RWPE2 (cell line): ENCODE measurements around the gene MBNL1.

Source experiments
- ATAC-seq: fragments of 200-7000 bp; cut with Tn5 transposase; 3 replicates; pipeline ENCODE4 v1.9.1; 2021; ENCODE audit warnings: low read depth
- DNase-seq: peaks from one replicate; pipeline ENCODE4 v3.0.0-alpha.2; 2020; ENCODE audit warnings: low spot score
- H3K27ac ChIP-seq: fragments of 450-650 bp; 2 replicates; pipeline ENCODE4 v1.5.1; 2017; ENCODE audit warnings: mild to moderate bottlenecking; ENCODE audit not compliant: poor library complexity, severe bottlenecking
- H3K27me3 ChIP-seq: fragments of 250-450 bp; sonication (Bioruptor Pico); 2 replicates; pipeline ENCODE4 v1.5.1; 2021; ENCODE audit warnings: mild to moderate bottlenecking, moderate library complexity; ENCODE audit not compliant: insufficient read depth, poor library complexity, severe bottlenecking
- H3K36me3 ChIP-seq: fragments of 250-450 bp; sonication (Bioruptor Pico); 2 replicates; pipeline ENCODE4 v1.5.1; 2020; ENCODE audit warnings: low read depth, mild to moderate bottlenecking, moderate library complexity
- H3K4me1 ChIP-seq: fragments of 250-450 bp; sonication (Bioruptor Pico); 2 replicates; pipeline ENCODE4 v1.5.1; 2021; ENCODE audit warnings: mild to moderate bottlenecking, moderate library complexity; ENCODE audit not compliant: insufficient read depth, poor library complexity, severe bottlenecking
- H3K4me3 ChIP-seq: fragments of 250-450 bp; sonication (Bioruptor Pico); 2 replicates; pipeline ENCODE4 v1.5.1; 2021; ENCODE audit warnings: mild to moderate bottlenecking, moderate library complexity; ENCODE audit not compliant: severe bottlenecking
- H3K9me3 ChIP-seq: fragments of 250-450 bp; sonication (Bioruptor Pico); 2 replicates; pipeline ENCODE4 v1.5.1; 2021; ENCODE audit warnings: mild to moderate bottlenecking, moderate library complexity; ENCODE audit not compliant: severe bottlenecking
- CTCF ChIP-seq: fragments of 450-650 bp; IDR thresholded peaks from one replicate; pipeline ENCODE4 v1.5.1; 2017; ENCODE audit warnings: mild to moderate bottlenecking, moderate library complexity; ENCODE audit not compliant: poor library complexity, severe bottlenecking

Gene MBNL1

GRCh38 chr3:152280539-152280938, 11.8 kb downstream of the MBNL1 start:
- H3K27me3 ChIP-seq, result no peaks in the 10 kb centered on the region
- H3K4me3 ChIP-seq, result no peak overlapping the region
- TF ChIP-seq CTCF, result no peak
- H3K4me1 ChIP-seq, result peaks cover 26% of the 10 kb centered on the region
- peaks cover 5% of the 10 kb centered on the region for H3K36me3 ChIP-seq
- ATAC-seq, result no peak
- no peak for DNase-seq
- H3K27ac ChIP-seq, result no peak overlapping the region
- peaks cover 2% of the 10 kb centered on the region for H3K9me3 ChIP-seq

- H3K9me3 ChIP-seq, result peaks cover under 1% of the 10 kb centered on the region
- H3K36me3 ChIP-seq, result peaks cover 5% of the 10 kb centered on the region
- no peaks in the 10 kb centered on the region for H3K27me3 ChIP-seq
- ATAC-seq (no peak), DNase-seq (no peak)
- H3K4me3 ChIP-seq, result no peak overlapping the region
- H3K27ac ChIP-seq, result no peak overlapping the region
- TF ChIP-seq CTCF, result no peak
- peaks cover 26% of the 10 kb centered on the region for H3K4me1 ChIP-seq
Observed at GRCh38 chr3:152281133-152281713, 12.5 kb downstream of the MBNL1 start.

GRCh38 chr3:152282813-152283212, 14.1 kb downstream of the MBNL1 start:
- DNase-seq, result no peak
- peaks cover 32% of the 10 kb centered on the region for H3K4me1 ChIP-seq
- H3K27ac ChIP-seq, result no peak overlapping the region
- ATAC-seq, result no peak
- no peaks in the 10 kb centered on the region for H3K9me3 ChIP-seq
- no peak overlapping the region for H3K4me3 ChIP-seq
- TF ChIP-seq CTCF, result no peak
- H3K27me3 ChIP-seq, result no peaks in the 10 kb centered on the region
- H3K36me3 ChIP-seq, result peaks cover 5% of the 10 kb centered on the region

- no peaks in the 10 kb centered on the region for H3K9me3 ChIP-seq
- no peaks in the 10 kb centered on the region; the same call in none of the 2 replicates for H3K36me3 ChIP-seq
- no peak overlapping the region for H3K4me3 ChIP-seq
- TF ChIP-seq CTCF, result no peak
- peaks cover 34% of the 10 kb centered on the region for H3K4me1 ChIP-seq
- H3K27ac ChIP-seq, result no peak overlapping the region
- DNase-seq (no peak), ATAC-seq (peak; percentile 35; the same call in 1 of the 3 replicates)
- H3K27me3 ChIP-seq, result no peaks in the 10 kb centered on the region
Observed at GRCh38 chr3:152283492-152284381, 15.0 kb downstream of the MBNL1 start.
